ENCODE measurements around the gene RPS17.

GRCh38 chr15:82539691-82540054 is 584 bp downstream of the RPS17 start:
- TF ChIP-seq POLR2AphosphoS5 (IDR thresholded peaks at IDR 0.05; ENCODE audit: low read depth, low read length) (no peak), TAF1 (IDR thresholded peaks at IDR 0.05; ENCODE audit: borderline replicate concordance, insufficient read depth, low read length) (no peak), SIN3A (IDR thresholded peaks at IDR 0.05; ENCODE audit: borderline replicate concordance, insufficient read depth, low read length) (no peak), REST (IDR thresholded peaks at IDR 0.05; ENCODE audit: insufficient read depth in 1 of 2, low read depth in 2 of 2, low read length in 2 of 2) (no peak), FOXP2 (optimal IDR thresholded peaks at IDR 0.05; ENCODE audit: borderline replicate concordance, extremely low read depth, extremely low read length, insufficient read depth) (no peak)

Data from PFSK-1 (cell line).